Body of pancreas (tissue), 4 donors: ENCODE data around the gene PCDHGA11. TPM values are rescaled to one million over a fixed set of nuclear protein-coding genes. Genes with fewer than 3 reads are reported as not detected.
A peak's percentile ranks its signal among the peaks of the same experiment; 100 is the strongest.
"Not testable (repeated sequence)": the region's sequence is repeated elsewhere in the genome, so short reads cannot be mapped to it uniquely, and the experiment has no call there.

Experiments used
- ATAC-seq: fragments of 150-250 bp; one replicate; pipeline ENCODE4 v1.9.1; 2016
- DNase-seq, 4 donors: peaks; one replicate each; pipeline ENCODE4 v3.0.0-alpha.2; 2019
- H3K27ac ChIP-seq, 4 donors: fragments of 200-600 bp; sonication (generic); 1 replicate in 3 of 4; 2 replicates in 1 of 4; pipeline versions ENCODE4 v1.5.1 to v1.6.1; 2016 to 2019; ENCODE audit warnings: mild to moderate bottlenecking in 1 of 4, mixed read lengths in 1 of 4, moderate library complexity in 1 of 4
- H3K27me3 ChIP-seq, 2 donors: fragments of 200-600 bp; sonication (generic); one replicate each; pipeline ENCODE4 v1.6.0; 2016; ENCODE audit warnings: mild to moderate bottlenecking in 1 of 2
- H3K36me3 ChIP-seq, 2 donors: fragments of 200-600 bp; sonication (generic); replicated peaks in 1 of 2; 2 replicates each; pipeline ENCODE4 v1.5.1; 2016; ENCODE audit warnings: low read depth in 2 of 2; ENCODE audit not compliant: insufficient read depth in 1 of 2
- H3K4me1 ChIP-seq: fragments of 200-600 bp; sonication (generic); one replicate; pipeline ENCODE4 v1.6.0; 2016
- H3K4me3 ChIP-seq, 2 donors: fragments of 200-600 bp; sonication (generic); 1 replicate in 1 of 2; 2 replicates in 1 of 2; pipeline ENCODE4 v1.5.1; 2016 to 2019
- H3K9me3 ChIP-seq, 3 donors: fragments of 200-600 bp; sonication (generic); 1 replicate in 2 of 3; 2 replicates in 1 of 3; pipeline ENCODE4 v1.5.1; 2016
- CTCF ChIP-seq, 7 experiments: fragments of 450-650 bp in 4 of 7; fragments of 200-600 bp in 3 of 7; sonication (generic) in 3 of 7; IDR thresholded peaks; one replicate each; pipeline ENCODE4 v1.5.1; 2016 to 2019; ENCODE audit warnings: antibody characterized with exemption in 7 of 7
- POLR2A ChIP-seq, 3 donors: fragments of 450-650 bp; IDR thresholded peaks; one replicate each; pipeline ENCODE4 v1.6.1; 2016; ENCODE audit warnings: antibody characterized with exemption in 3 of 3, mild to moderate bottlenecking in 2 of 3
- WGBS, 2 donors: methylation state at CpG; one replicate each; pipeline ENCODE4 v1.1.5; 2017; 5-methylcytosine and 5-hydroxymethylcytosine counted together
- intact Hi-C: fragments of 100-400 bp; cut with DNase I; formaldehyde crosslinking; loops from one replicate; pipeline ENCODE4 v1.15.1; 2023
- total RNA-seq, 2 donors: library from RNA; depleted of rRNA; stranded (reverse); fragments of >200 nt; gene quantifications; one replicate each; pipeline ENCODE4 v1.1.0, GENCODE V29; 2016

PCDHGA11 gene
- 1 to 10 TPM; 4.9 to 6.9 TPM for total RNA-seq

DNA sequence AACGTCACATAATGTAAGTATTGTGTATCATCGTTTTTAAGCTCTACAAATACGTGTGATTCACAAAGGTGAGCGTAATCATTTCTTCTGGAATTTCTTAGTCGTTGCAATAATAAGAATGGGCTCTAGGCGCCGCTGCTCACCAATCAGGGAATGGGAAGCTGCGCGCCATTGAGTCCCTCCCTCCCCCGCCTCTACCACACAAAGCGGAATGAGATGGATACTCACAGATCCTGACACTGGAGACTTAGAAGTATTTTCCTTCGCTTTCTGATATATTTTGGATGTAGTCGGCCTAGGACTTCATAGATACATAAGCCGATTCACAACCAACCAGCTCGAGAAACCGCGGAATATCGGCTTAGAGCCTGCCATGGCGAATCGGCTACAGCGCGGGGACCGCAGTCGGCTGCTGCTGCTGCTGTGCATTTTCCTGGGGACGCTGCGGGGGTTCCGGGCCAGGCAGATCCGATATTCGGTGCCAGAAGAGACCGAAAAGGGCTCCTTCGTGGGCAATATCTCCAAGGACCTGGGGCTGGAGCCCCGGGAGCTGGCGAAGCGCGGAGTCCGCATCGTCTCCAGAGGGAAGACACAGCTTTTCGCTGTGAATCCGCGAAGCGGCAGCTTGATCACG lies at the start of gene PCDHGA11:
Gene PCDHGA11, plus strand, starts transcription at position 197 of the 634 bp plus-strand sequence. Its CDS starts 177 bp downstream, at position 374.
- Histone ChIP-seq H3K27ac (no peak within 1 kb of the TSS), H3K27me3 (no peaks in the 10 kb centered on the region), H3K9me3 (peaks cover 0 to 79% (median 11%) of the 10 kb centered on the region in 3 donors), H3K4me3 (no peak within 1 kb of the TSS), H3K36me3 (no peaks in the 10 kb centered on the region), H3K4me1 (no peaks in the 10 kb centered on the region)
- DNase-seq (peak in 1 of 4 donors; percentile 22), ATAC-seq (no peak)
- 9 to 11% methylated on average over 25 to 42 of the region's 42 CpGs for WGBS, 2 donors
- intact Hi-C loops = no loop called here
- no peak for TF ChIP-seq POLR2A (IDR thresholded peaks at IDR 0.05)
- TF ChIP-seq CTCF (IDR thresholded peaks at IDR 0.05) = peak in 4 of 7 experiments; percentile 23 to 36 (median 26)

DNA sequence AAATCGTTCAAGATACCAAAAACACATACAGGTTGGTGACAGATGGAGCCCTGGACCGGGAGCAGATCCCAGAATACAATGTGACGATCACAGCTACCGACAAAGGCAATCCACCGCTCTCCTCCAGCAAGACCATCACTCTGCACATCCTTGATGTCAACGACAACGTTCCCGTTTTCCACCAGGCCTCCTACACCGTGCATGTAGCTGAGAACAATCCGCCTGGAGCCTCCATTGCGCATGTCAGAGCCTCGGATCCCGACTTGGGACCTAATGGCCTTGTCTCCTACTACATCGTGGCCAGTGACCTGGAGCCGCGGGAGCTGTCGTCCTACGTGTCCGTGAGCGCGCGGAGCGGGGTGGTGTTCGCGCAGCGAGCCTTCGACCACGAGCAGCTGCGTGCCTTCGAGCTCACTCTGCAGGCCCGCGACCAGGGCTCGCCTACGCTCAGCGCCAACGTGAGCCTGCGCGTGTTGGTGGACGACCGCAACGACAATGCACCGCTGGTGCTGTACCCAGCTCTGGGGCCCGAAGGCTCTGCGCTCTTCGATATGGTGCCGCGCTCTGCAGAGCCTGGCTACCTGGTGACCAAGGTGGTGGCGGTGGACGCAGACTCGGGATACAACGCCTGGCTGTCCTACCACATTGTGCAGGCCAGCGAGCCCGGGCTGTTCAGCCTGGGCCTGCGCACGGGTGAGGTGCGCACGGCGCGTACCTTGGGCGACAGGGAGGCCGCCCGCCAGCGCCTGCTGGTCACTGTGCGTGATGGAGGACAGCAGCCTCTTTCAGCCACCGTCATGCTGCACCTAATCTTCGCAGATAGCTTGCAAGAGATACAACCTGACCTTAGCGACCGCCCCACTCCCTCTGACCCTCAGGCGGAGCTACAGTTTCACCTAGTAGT lies 49.0 kb upstream of the PCDHGA11 start:
- TF ChIP-seq POLR2A (IDR thresholded peaks at IDR 0.05) (no peak), CTCF (IDR thresholded peaks at IDR 0.05) (no peak)
- Histone ChIP-seq H3K27ac (no peak overlapping the region), H3K9me3 (peaks cover 0 to 70% (median 15%) of the 10 kb centered on the region in 3 donors), H3K36me3 (no peaks in the 10 kb centered on the region), H3K27me3 (no peaks in the 10 kb centered on the region), H3K4me3 (no peak overlapping the region), H3K4me1 (no peaks in the 10 kb centered on the region)
- intact Hi-C loops = no loop called here
- ATAC-seq (no peak), DNase-seq (no peak)
- WGBS, 2 donors = 19 to 30% methylated on average over 28 to 68 of the region's 69 CpGs

DNA sequence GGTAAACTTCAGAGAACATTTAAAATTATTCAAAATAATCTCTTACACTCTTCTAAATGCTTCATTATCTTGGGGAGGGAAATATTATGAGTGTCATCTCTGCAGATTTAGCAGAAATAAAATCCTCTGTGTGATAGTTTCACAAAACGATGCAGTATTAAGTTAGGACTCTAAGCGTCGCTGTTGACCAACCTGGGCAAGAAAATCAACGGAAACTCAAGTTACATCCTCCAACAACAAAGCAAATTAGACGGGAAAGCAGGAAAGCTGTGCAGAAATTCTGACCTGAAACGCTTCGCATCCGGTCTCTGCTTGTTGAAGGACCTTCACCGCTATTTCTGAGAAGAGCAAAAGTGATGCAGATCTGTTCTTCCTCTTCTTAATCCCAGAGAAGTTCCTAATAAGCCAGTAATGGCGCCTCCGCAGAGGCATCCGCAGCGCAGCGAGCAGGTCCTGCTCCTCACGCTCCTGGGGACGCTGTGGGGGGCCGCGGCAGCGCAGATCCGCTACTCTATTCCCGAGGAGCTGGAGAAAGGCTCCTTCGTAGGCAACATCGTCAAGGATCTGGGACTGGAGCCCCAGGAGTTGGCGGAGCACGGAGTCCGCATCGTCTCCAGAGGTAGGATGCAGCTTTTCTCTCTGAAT lies 47.1 kb upstream of the PCDHGA11 start, which contains the start of gene PCDHGA6:
Gene PCDHGA6, plus strand, starts transcription at position 219 of the 645 bp plus-strand sequence. Its CDS starts 193 bp downstream, at position 412.
- DNase-seq (no peak), ATAC-seq (no peak)
- Histone ChIP-seq H3K4me1 (no peaks in the 10 kb centered on the region), H3K4me3 (no peak within 1 kb of the TSS), H3K27ac (no peak within 1 kb of the TSS), H3K9me3 (peaks cover 0 to 81% (median 15%) of the 10 kb centered on the region in 3 donors), H3K27me3 (no peaks in the 10 kb centered on the region), H3K36me3 (no peaks in the 10 kb centered on the region)
- no peak for TF ChIP-seq POLR2A (IDR thresholded peaks at IDR 0.05)
- peak in 4 of 7 experiments; percentile 19 to 36 (median 29) for TF ChIP-seq CTCF (IDR thresholded peaks at IDR 0.05)
- intact Hi-C loops = no loop called here
- 12 to 27% methylated on average over 17 to 27 of the region's 27 CpGs for WGBS, 2 donors

DNA sequence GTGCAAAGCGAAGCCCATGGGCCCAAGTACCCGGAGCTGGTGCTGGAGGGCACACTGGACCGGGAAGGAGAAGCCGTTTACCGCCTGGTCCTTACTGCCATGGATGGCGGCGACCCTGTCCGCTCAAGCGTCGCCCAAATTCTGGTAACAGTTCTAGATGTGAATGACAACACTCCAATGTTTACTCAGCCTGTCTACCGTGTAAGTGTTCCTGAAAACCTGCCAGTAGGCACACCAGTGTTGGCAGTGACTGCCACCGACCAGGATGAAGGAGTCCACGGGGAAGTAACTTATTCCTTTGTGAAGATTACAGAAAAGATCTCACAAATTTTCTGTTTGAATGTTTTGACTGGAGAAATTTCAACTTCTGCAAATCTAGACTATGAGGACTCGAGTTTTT lies 46.2 kb upstream of the PCDHGA11 start:
- H3K36me3 ChIP-seq = no peaks in the 10 kb centered on the region
- no peak overlapping the region for H3K27ac ChIP-seq
- H3K4me1 ChIP-seq = no peaks in the 10 kb centered on the region
- no peaks in the 10 kb centered on the region for H3K27me3 ChIP-seq
- H3K4me3 ChIP-seq = no peak overlapping the region
- 49 to 66% methylated on average over 14 of the region's 14 CpGs for WGBS, 2 donors
- no peak for DNase-seq
- peaks cover 0 to 78% (median 15%) of the 10 kb centered on the region in 3 donors for H3K9me3 ChIP-seq
- TF ChIP-seq POLR2A (IDR thresholded peaks at IDR 0.05) (no peak), CTCF (IDR thresholded peaks at IDR 0.05) (no peak)
- intact Hi-C loops = no loop called here
- ATAC-seq = no peak

GRCh38 chr5:141375444-141376155 lies 45.3 kb upstream of the PCDHGA11 start:
- H3K27me3 ChIP-seq, ATAC-seq, H3K36me3 ChIP-seq, H3K27ac ChIP-seq, intact Hi-C loops, H3K4me3 ChIP-seq, H3K4me1 ChIP-seq, DNase-seq: not testable (repeated sequence)
- 38 to 39% methylated on average over 11 to 44 of the region's 48 CpGs for WGBS, 2 donors
- peaks cover 0 to 68% (median 11%) of the 10 kb centered on the region in 3 donors for H3K9me3 ChIP-seq
